Endothelial cell of umbilical vein (primary cell): ENCODE data around the gene RPS6KA3. TPM values are rescaled to one million over a fixed set of nuclear protein-coding genes. Genes with fewer than 3 reads are reported as not detected.

Experiments used
- BruUV-seq: library from RNA; stranded (reverse); fragments of 400-500 nt; replicated peaks from 2 replicates; lab custom pipeline; 2021; lab: Mats Ljungman, UMichigan
- CTCF ChIA-PET: fragments of 300-600, 350-600 bp; sonication (Branson Sonifier 250); formaldehyde crosslinking; loops from one replicate; lab custom pipeline; 2021; ENCODE audit warnings: antibody characterized with exemption, inconsistent platforms; lab: Charles Lee
- POLR2A ChIA-PET: fragments of 300-600, 350-600 bp; sonication (Branson Sonifier 250); formaldehyde crosslinking; loops from one replicate; lab custom pipeline; 2021; ENCODE audit warnings: antibody characterized with exemption, inconsistent platforms; lab: Charles Lee
- DNase-seq: peaks from one replicate; pipeline ENCODE4 v3.0.0-alpha.2; 2011; ENCODE audit warnings: low read depth, low spot score
- FAIRE-seq: peaks from 2 replicates; lab custom pipeline; 2011; peaks lifted over from hg19 to GRCh38; lab: Jason Lieb, UNC
- H2AFZ ChIP-seq: 2 replicates; pipeline ENCODE4 v1.6.0; 2012; ENCODE audit warnings: low read depth, low read length, control low read depth, inconsistent platforms
- H3K27ac ChIP-seq: 2 replicates; pipeline ENCODE4 v1.5.1; 2011; ENCODE audit warnings: low read depth, mild to moderate bottlenecking, control low read depth, low read length, moderate library complexity; ENCODE audit not compliant: insufficient read depth
- H3K27me3 ChIP-seq, 2 experiments: 2 replicates each; pipeline versions ENCODE4 v1.6.0 to v1.6.1; 2011; ENCODE audit warnings: low read length in 2 of 2, mixed read lengths in 1 of 2; ENCODE audit not compliant: control insufficient read depth in 2 of 2, insufficient read depth in 2 of 2
- H3K36me3 ChIP-seq, 2 experiments: 2 replicates in 1 of 2; 3 replicates in 1 of 2; pipeline ENCODE4 v1.5.1; 2011; ENCODE audit warnings: low read length in 2 of 2, mild to moderate bottlenecking in 1 of 2, moderate library complexity in 1 of 2; ENCODE audit not compliant: control insufficient read depth in 2 of 2, insufficient read depth in 2 of 2; ENCODE audit errors: extremely low read depth in 1 of 2
- H3K4me1 ChIP-seq: 3 replicates; pipeline ENCODE4 v1.5.1; 2011; ENCODE audit warnings: mild to moderate bottlenecking, low read length; ENCODE audit not compliant: control insufficient read depth, insufficient read depth; ENCODE audit errors: extremely low read depth
- H3K4me2 ChIP-seq: 2 replicates; pipeline ENCODE4 v1.6.1; 2011; ENCODE audit warnings: low read length, control low read depth, mixed read lengths; ENCODE audit not compliant: insufficient read depth
- H3K4me3 ChIP-seq, 3 experiments: fragments of 200-600 bp in 1 of 3; sonication (generic), shearing (Covaris generic) in 1 of 3; replicated peaks in 1 of 3; 2 replicates each; pipeline ENCODE4 v1.5.1; 2011 to 2016; ENCODE audit warnings: control low read depth in 3 of 3, low read length in 3 of 3, mild to moderate bottlenecking in 2 of 3, inconsistent platforms in 1 of 3, low read depth in 1 of 3, moderate library complexity in 1 of 3; ENCODE audit not compliant: insufficient read depth in 1 of 3
- H3K79me2 ChIP-seq: 2 replicates; pipeline ENCODE4 v1.6.0; 2012; ENCODE audit warnings: low read length, inconsistent platforms; ENCODE audit not compliant: control insufficient read depth, insufficient read depth
- H3K9ac ChIP-seq: replicated peaks from 2 replicates; pipeline ENCODE3; 2011; ENCODE audit warnings: low read length, control low read depth; ENCODE audit not compliant: insufficient read depth; ENCODE audit errors: extremely low read depth
- H3K9me1 ChIP-seq: replicated peaks from 3 replicates; pipeline ENCODE4 v1.6.0; 2011; ENCODE audit warnings: mild to moderate bottlenecking, low read length; ENCODE audit not compliant: control insufficient read depth, insufficient read depth; ENCODE audit errors: extremely low read depth
- H3K9me3 ChIP-seq: replicated peaks from 2 replicates; pipeline ENCODE4 v1.5.1; 2012; ENCODE audit warnings: low read length, inconsistent platforms; ENCODE audit not compliant: control insufficient read depth, insufficient read depth
- H4K20me1 ChIP-seq: replicated peaks from 2 replicates; pipeline ENCODE3; 2011; ENCODE audit warnings: mild to moderate bottlenecking, low read length; ENCODE audit not compliant: control insufficient read depth, insufficient read depth; ENCODE audit errors: extremely low read depth
- EZH2 ChIP-seq: IDR thresholded peaks from 2 replicates; pipeline ENCODE4 v1.6.1; 2012; ENCODE audit warnings: borderline replicate concordance, low read depth, mild to moderate bottlenecking, moderate library complexity, low read length, inconsistent platforms; ENCODE audit not compliant: severe bottlenecking
- GATA2 ChIP-seq: IDR thresholded peaks from 2 replicates; pipeline ENCODE4 v1.7.0; 2011; ENCODE audit warnings: low read depth, mild to moderate bottlenecking, moderate library complexity, mixed read lengths, low read length; ENCODE audit not compliant: insufficient read length, insufficient read depth
- JUN ChIP-seq: IDR thresholded peaks from 2 replicates; pipeline ENCODE4 v1.6.1; 2011; ENCODE audit warnings: borderline replicate concordance, low read depth; ENCODE audit not compliant: insufficient read length, insufficient read depth
- MYC ChIP-seq: IDR thresholded peaks from one replicate; pipeline ENCODE4 v1.6.1; 2011; ENCODE audit warnings: mild to moderate bottlenecking, low read depth, low read length
- POLR2A ChIP-seq: IDR thresholded peaks from 2 replicates; pipeline ENCODE4 v1.6.1; 2012; ENCODE audit warnings: low read depth, mild to moderate bottlenecking, control low read depth, low read length
- POLR2AphosphoS5 ChIP-seq: IDR thresholded peaks from 2 replicates; pipeline ENCODE4 v1.6.1; 2012; ENCODE audit warnings: low read depth, mild to moderate bottlenecking, control low read depth, low read length, moderate library complexity; ENCODE audit not compliant: insufficient read depth
- dilution Hi-C: fragments of 300-500 bp; cut with MboI; formaldehyde crosslinking; loops from one replicate; pipeline ENCODE4 v1.15.0; 2019; ENCODE audit warnings: low sequenced_read_pairs; ENCODE audit not compliant: extremely low pct_ligation_motif_present
- intact Hi-C: fragments of 100-400 bp; cut with micrococcal nuclease; formaldehyde crosslinking; loops from one replicate; pipeline ENCODE4 v1.10.0; 2022
- polyA plus RNA-seq, 4 experiments: library from polyadenylated mRNA; depleted of rRNA in 3 of 4; stranded (reverse) in 3 of 4; unstranded in 1 of 4; fragments of >200 nt; gene quantifications; 2 replicates each; pipeline versions ENCODE4 v1.2.1 to v1.2.3, GENCODE V29; 2011 to 2012; ENCODE audit warnings: missing spikeins in 1 of 4
- total RNA-seq: library from RNA; stranded (reverse); gene quantifications from 2 replicates; pipeline ENCODE4 v1.2.3, GENCODE V29; 2021
- TF ChIP-seq, protein P1 (sequence below): IDR thresholded peaks from 2 replicates; pipeline ENCODE4 v1.6.1; 2011; ENCODE audit not compliant: insufficient read depth, insufficient read length
- TF ChIP-seq, protein P2 (sequence below), 2 donors: IDR thresholded peaks; 1 replicate in 1 of 2; 2 replicates in 1 of 2; pipeline ENCODE4 v1.5.1; 2011; ENCODE audit warnings: low read length in 2 of 2, mild to moderate bottlenecking in 2 of 2, moderate library complexity in 2 of 2, control low read depth in 1 of 2, inconsistent platforms in 1 of 2, low read depth in 1 of 2; ENCODE audit not compliant: insufficient read depth in 1 of 2; ENCODE audit errors: extremely low read depth in 1 of 2

Gene RPS6KA3
- total and polyA plus RNA-seq, 2 donors (not counting 3 experiments of a cell fraction or from before 2014, with no cell fraction given) = 24.4 to 61.6 TPM

GRCh38 chrX:20306668-20307067 lies 40.0 kb upstream of the RPS6KA3 start:
- no peak for TF ChIP-seq POLR2AphosphoS5
- no peak for TF ChIP-seq POLR2A
- TF ChIP-seq, protein P1, sequence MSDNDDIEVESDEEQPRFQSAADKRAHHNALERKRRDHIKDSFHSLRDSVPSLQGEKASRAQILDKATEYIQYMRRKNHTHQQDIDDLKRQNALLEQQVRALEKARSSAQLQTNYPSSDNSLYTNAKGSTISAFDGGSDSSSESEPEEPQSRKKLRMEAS = no peak
- TF ChIP-seq GATA2 = no peak
- TF ChIP-seq, protein P2, sequence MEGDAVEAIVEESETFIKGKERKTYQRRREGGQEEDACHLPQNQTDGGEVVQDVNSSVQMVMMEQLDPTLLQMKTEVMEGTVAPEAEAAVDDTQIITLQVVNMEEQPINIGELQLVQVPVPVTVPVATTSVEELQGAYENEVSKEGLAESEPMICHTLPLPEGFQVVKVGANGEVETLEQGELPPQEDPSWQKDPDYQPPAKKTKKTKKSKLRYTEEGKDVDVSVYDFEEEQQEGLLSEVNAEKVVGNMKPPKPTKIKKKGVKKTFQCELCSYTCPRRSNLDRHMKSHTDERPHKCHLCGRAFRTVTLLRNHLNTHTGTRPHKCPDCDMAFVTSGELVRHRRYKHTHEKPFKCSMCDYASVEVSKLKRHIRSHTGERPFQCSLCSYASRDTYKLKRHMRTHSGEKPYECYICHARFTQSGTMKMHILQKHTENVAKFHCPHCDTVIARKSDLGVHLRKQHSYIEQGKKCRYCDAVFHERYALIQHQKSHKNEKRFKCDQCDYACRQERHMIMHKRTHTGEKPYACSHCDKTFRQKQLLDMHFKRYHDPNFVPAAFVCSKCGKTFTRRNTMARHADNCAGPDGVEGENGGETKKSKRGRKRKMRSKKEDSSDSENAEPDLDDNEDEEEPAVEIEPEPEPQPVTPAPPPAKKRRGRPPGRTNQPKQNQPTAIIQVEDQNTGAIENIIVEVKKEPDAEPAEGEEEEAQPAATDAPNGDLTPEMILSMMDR (IDR thresholded peaks at IDR 0.05; ENCODE audit: extremely low read depth in 1 of 2, insufficient read depth in 1 of 2, low read depth in 1 of 2, low read length in 2 of 2) = no peak
- TF ChIP-seq MYC = no peak
- TF ChIP-seq JUN = no peak
- TF ChIP-seq EZH2 = no peak
- DNase-seq (no peak), FAIRE-seq (no peak)
- ChIA-PET POLR2A (no interaction called here), CTCF (no interaction called here)
- Histone ChIP-seq H3K27me3 (no peaks in the 10 kb centered on the region), H3K4me2 (no peak overlapping the region), H3K9me1 (no peaks in the 10 kb centered on the region), H2AFZ (no peak overlapping the region), H4K20me1 (no peaks in the 10 kb centered on the region), H3K36me3 (no peaks in the 10 kb centered on the region), H3K79me2 (no peaks in the 10 kb centered on the region), H3K4me1 (no peaks in the 10 kb centered on the region), H3K9me3 (no peaks in the 10 kb centered on the region), H3K27ac (no peak overlapping the region), H3K9ac (no peak overlapping the region), H3K4me3 (no peak overlapping the region)
- dilution Hi-C loops = no loop called here
- BruUV-seq = no TSS peak
- intact Hi-C loops = loop anchor here (10.0 kb wide), 1 partner anchor 88 kb away; no protein-coding TSS in a partner anchor
